Activated CD8-positive, alpha-beta memory T cell treated with anti-CD3 and anti-CD28 coated beads, Interleukin-2, amount 50 U/mL, for 24 hours (primary cell): ENCODE data around the gene TTLL9.

Experiments
- DNase-seq: peaks from one replicate; pipeline ENCODE4 v3.0.0-alpha.2; 2020; ENCODE audit errors: extremely low read depth

TTLL9 gene

GRCh38 chr20:31859266-31859997 lies 11.0 kb upstream of the TTLL9 start:
- DNase-seq = no peak

GRCh38 chr20:31859998-31860380 lies 10.4 kb upstream of the TTLL9 start:
- no peak for DNase-seq

- no peak for DNase-seq
These were observed 9.9 kb upstream of the TTLL9 start for GRCh38 chr20:31860390-31861134.

- no peak for DNase-seq
These were observed 9.4 kb upstream of the TTLL9 start for GRCh38 chr20:31861135-31861384.

- peak; percentile 23 for DNase-seq
These were observed 8.9 kb upstream of the TTLL9 start for GRCh38 chr20:31861385-31862156.

GRCh38 chr20:31862157-31862470 lies 8.3 kb upstream of the TTLL9 start:
- DNase-seq = no peak

- no peak for DNase-seq
These were observed 7.9 kb upstream of the TTLL9 start for GRCh38 chr20:31862506-31862905.

GRCh38 chr20:31863296-31864085 lies 6.9 kb upstream of the TTLL9 start:
- DNase-seq = no peak

GRCh38 chr20:31864521-31865400 lies 5.7 kb upstream of the TTLL9 start:
- no peak for DNase-seq

- DNase-seq = no peak
These were observed 4.2 kb upstream of the TTLL9 start for GRCh38 chr20:31866221-31866620.

- DNase-seq = no peak
These were observed 1.4 kb upstream of the TTLL9 start for GRCh38 chr20:31868853-31869672.

GRCh38 chr20:31869673-31869941 lies 827 bp upstream of the TTLL9 start:
- DNase-seq = no peak

GRCh38 chr20:31870726-31871617 lies 538 bp downstream of the TTLL9 start:
- DNase-seq = no peak

GRCh38 chr20:31871618-31871954 lies 1.2 kb downstream of the TTLL9 start:
- no peak for DNase-seq

GRCh38 chr20:31872406-31872805 lies 2.0 kb downstream of the TTLL9 start:
- no peak for DNase-seq

- DNase-seq = no peak
These were observed 5.2 kb downstream of the TTLL9 start for GRCh38 chr20:31875671-31876070.

- DNase-seq = no peak
These were observed 7.2 kb downstream of the TTLL9 start for GRCh38 chr20:31877684-31878083.

- peak; percentile 62 for DNase-seq
These were observed 8.9 kb downstream of the TTLL9 start for GRCh38 chr20:31879143-31879987.

GRCh38 chr20:31881945-31882344 lies 11.5 kb downstream of the TTLL9 start:
- DNase-seq = no peak
